ENCODE measurements around the gene OSBPL2. TPM values are rescaled to one million over a fixed set of nuclear protein-coding genes. Genes with fewer than 3 reads are reported as not detected.

OSBPL2 gene
- total RNA-seq, 1 experiment from 2014 or later: 115 TPM

- no peaks in the 10 kb centered on the region for H3K9me3 Mint-ChIP-seq (ENCODE audit: low read depth, unreplicated experiment)
- no peak overlapping the region for H3K27ac Mint-ChIP-seq (ENCODE audit: unreplicated experiment)
- no peak overlapping the region for H3K4me3 Mint-ChIP-seq (ENCODE audit: low read depth, unreplicated experiment)
- peaks cover 97% of the 10 kb centered on the region for H3K36me3 Mint-ChIP-seq (ENCODE audit: insufficient read depth, unreplicated experiment)
- no TSS peak for BruUV-seq (replicated peaks)
- H3K27me3 Mint-ChIP-seq (ENCODE audit: unreplicated experiment): no peaks in the 10 kb centered on the region
- no peaks in the 10 kb centered on the region for H3K4me1 Mint-ChIP-seq (ENCODE audit: low read depth, unreplicated experiment)
- intact Hi-C loops (cut with micrococcal nuclease; ENCODE audit: unreplicated experiment): no loop called here
- no peak for DNase-seq
- TF ChIP-seq, protein P1, sequence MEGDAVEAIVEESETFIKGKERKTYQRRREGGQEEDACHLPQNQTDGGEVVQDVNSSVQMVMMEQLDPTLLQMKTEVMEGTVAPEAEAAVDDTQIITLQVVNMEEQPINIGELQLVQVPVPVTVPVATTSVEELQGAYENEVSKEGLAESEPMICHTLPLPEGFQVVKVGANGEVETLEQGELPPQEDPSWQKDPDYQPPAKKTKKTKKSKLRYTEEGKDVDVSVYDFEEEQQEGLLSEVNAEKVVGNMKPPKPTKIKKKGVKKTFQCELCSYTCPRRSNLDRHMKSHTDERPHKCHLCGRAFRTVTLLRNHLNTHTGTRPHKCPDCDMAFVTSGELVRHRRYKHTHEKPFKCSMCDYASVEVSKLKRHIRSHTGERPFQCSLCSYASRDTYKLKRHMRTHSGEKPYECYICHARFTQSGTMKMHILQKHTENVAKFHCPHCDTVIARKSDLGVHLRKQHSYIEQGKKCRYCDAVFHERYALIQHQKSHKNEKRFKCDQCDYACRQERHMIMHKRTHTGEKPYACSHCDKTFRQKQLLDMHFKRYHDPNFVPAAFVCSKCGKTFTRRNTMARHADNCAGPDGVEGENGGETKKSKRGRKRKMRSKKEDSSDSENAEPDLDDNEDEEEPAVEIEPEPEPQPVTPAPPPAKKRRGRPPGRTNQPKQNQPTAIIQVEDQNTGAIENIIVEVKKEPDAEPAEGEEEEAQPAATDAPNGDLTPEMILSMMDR (IDR thresholded peaks at IDR 0.05; ENCODE audit: unreplicated experiment): no peak
- CTCF ChIA-PET: no interaction called here
Measured at GRCh38 chr20:62316331-62317166, 78.2 kb downstream of the OSBPL2 start.

DNA sequence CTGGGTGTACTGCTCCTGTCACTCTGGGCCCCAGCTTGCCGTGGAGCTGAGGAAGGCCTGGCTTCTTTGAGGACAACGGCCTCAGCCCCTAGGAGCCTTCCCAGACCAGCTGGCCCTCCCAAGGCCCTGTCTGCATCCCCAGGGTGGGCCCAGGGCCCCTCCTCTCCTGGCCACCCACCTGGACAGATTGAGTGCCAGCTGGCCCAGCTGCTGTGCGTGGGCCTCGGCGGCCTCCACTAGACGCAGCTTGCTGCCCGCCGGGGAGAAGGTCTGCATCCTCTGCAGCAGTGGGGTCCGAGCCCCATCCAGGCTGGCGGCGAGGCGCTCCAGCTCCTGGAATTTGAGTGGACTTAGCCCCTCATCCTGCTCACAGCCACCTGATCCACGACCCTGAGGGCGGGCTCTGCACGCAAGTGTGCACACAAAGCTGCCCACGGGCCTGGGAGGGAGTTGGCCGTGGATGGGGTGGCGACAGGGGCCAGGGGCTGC lies 78.9 kb downstream of the OSBPL2 start:
- DNase-seq: no peak
- Mint-ChIP-seq H3K27ac (ENCODE audit: unreplicated experiment) (peak overlapping the region; percentile 72), H3K9me3 (ENCODE audit: low read depth, unreplicated experiment) (no peaks in the 10 kb centered on the region), H3K27me3 (ENCODE audit: unreplicated experiment) (no peaks in the 10 kb centered on the region), H3K36me3 (ENCODE audit: insufficient read depth, unreplicated experiment) (peaks cover 98% of the 10 kb centered on the region), H3K4me3 (ENCODE audit: low read depth, unreplicated experiment) (no peak overlapping the region), H3K4me1 (ENCODE audit: low read depth, unreplicated experiment) (no peaks in the 10 kb centered on the region)
- intact Hi-C loops (cut with micrococcal nuclease; ENCODE audit: unreplicated experiment): no loop called here
- TF ChIP-seq, protein P1 (IDR thresholded peaks at IDR 0.05; ENCODE audit: unreplicated experiment): no peak
- no TSS peak for BruUV-seq (replicated peaks)
- CTCF ChIA-PET: no interaction called here

DNA sequence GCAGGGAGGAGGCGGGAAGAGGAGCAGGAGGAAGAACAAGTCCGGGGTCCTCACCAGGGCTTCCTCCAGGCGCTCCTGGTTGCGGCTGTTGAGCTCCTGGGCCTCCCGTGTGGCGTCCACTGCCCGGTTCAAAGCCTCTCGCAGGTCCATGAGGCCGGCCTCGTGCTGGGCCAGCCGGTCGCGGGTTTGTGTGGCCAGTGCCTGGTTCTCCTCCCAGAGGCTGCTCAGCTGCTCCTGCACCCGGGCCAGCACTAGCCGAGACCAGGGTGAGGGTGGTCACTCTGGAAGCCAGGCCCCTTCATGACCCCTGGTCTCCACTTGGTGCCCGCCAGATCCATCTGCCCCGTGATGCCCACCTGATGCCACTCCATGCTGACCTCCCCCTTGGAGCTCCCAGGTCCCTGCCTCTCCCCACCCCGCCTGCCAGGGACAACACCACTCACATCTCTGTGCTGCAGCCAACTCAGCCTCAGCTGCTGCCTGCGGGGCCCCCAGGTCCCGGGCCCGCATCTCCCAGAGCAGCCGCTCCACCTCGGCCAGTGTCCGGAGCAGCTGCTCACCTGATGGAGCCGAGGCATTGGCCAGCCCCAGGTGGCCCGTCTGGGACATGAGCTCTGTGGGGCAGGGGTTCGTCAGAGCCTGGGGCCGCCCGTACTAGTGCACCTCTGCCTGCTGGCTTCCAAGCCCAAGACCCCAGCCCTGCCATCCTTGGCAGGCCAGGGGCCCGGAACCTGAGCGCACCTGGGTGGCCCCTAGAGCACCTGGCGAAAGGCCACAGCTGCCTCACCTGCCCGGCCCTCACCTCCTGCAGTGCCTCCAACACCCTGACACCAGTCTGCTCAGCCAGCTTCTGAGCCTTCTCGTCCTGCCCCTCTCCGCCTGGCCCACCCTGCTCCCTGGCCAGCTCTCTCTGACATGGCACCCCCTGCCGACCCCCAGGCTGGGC lies 80.4 kb downstream of the OSBPL2 start:
- CTCF ChIA-PET: interaction anchor here (0.9 kb wide), 1 partner anchor 64 kb away, joined by 3 read pairs; no protein-coding TSS in a partner anchor
- no peaks in the 10 kb centered on the region for H3K27me3 Mint-ChIP-seq (ENCODE audit: unreplicated experiment)
- peaks cover 98% of the 10 kb centered on the region for H3K36me3 Mint-ChIP-seq (ENCODE audit: insufficient read depth, unreplicated experiment)
- H3K4me1 Mint-ChIP-seq (ENCODE audit: low read depth, unreplicated experiment): no peaks in the 10 kb centered on the region
- H3K4me3 Mint-ChIP-seq (ENCODE audit: low read depth, unreplicated experiment): no peak overlapping the region
- no peaks in the 10 kb centered on the region for H3K9me3 Mint-ChIP-seq (ENCODE audit: low read depth, unreplicated experiment)
- TF ChIP-seq, protein P1 (IDR thresholded peaks at IDR 0.05; ENCODE audit: unreplicated experiment): no peak
- H3K27ac Mint-ChIP-seq (ENCODE audit: unreplicated experiment): peak overlapping the region; percentile 4
- no TSS peak for BruUV-seq (replicated peaks)
- no peak for DNase-seq
- intact Hi-C loops (cut with micrococcal nuclease; ENCODE audit: unreplicated experiment): no loop called here

DNA sequence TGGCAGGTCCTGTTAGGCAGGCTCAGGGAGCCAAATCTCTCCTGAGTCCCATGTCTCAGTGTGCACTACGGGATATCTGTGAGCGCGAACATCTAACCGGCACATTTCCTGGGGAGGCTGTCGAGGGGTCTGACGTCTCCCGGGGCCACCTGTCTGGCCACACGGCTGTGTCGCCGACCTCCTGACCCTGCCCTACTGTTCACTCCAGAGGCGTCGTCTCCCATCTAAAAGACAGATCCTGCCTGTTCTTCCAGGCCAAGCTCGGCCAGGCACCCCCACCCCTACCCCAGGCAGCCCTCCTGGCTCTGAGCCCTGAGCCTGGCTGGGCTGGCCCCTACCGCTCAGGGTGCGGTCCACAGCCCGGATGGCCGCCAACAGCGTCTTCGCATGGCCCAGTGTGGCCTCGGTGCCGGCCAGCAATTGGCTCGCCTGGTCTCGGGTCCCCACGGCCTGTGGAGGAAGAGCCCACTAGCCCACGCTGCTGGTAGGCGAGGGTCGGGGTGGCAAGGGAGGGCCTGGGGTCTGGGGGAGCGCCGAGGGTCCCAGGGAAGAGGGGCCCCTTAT lies 81.1 kb downstream of the OSBPL2 start:
- Mint-ChIP-seq H3K27me3 (ENCODE audit: unreplicated experiment) (no peaks in the 10 kb centered on the region), H3K36me3 (ENCODE audit: insufficient read depth, unreplicated experiment) (peaks cover 98% of the 10 kb centered on the region), H3K4me1 (ENCODE audit: low read depth, unreplicated experiment) (no peaks in the 10 kb centered on the region), H3K9me3 (ENCODE audit: low read depth, unreplicated experiment) (no peaks in the 10 kb centered on the region), H3K4me3 (ENCODE audit: low read depth, unreplicated experiment) (no peak overlapping the region), H3K27ac (ENCODE audit: unreplicated experiment) (peak overlapping the region; percentile 4)
- intact Hi-C loops (cut with micrococcal nuclease; ENCODE audit: unreplicated experiment): no loop called here
- CTCF ChIA-PET: interaction anchor here (1.5 kb wide), 1 partner anchor 17 kb away, joined by 4 read pairs; no protein-coding TSS in a partner anchor
- TF ChIP-seq, protein P1 (IDR thresholded peaks at IDR 0.05; ENCODE audit: unreplicated experiment): no peak
- BruUV-seq (replicated peaks): no TSS peak
- DNase-seq: no peak

Measured in Calu3 (cell line).